GM12864 (cell line): ENCODE measurements around the gene IL11RA.

Experiments
- DNase-seq: peaks from one replicate; pipeline ENCODE4 v3.0.0-alpha.2; 2011; ENCODE audit warnings: low read depth
- H3K4me3 ChIP-seq: 2 replicates; pipeline ENCODE4 v1.5.1; 2011; ENCODE audit warnings: mild to moderate bottlenecking, low read depth, low read length, control low read depth
- CTCF ChIP-seq: IDR thresholded peaks from 2 replicates; pipeline ENCODE4 v1.5.1; 2011; ENCODE audit warnings: low read depth, mild to moderate bottlenecking, moderate library complexity, low read length, control low read depth, inconsistent platforms; ENCODE audit errors: missing control alignments

IL11RA gene

GRCh38 chr9:34630402-34631154, 21.4 kb upstream of the IL11RA start:
- H3K4me3 ChIP-seq: no peak overlapping the region
- DNase-seq: no peak
- TF ChIP-seq CTCF: no peak

GRCh38 chr9:34633166-34633565, 18.8 kb upstream of the IL11RA start:
- H3K4me3 ChIP-seq: no peak overlapping the region
- no peak for DNase-seq
- TF ChIP-seq CTCF: no peak

- DNase-seq: no peak
- peak; percentile 90 for TF ChIP-seq CTCF
- H3K4me3 ChIP-seq: no peak overlapping the region
Measured at GRCh38 chr9:34633851-34634550, 18.0 kb upstream of the IL11RA start.

GRCh38 chr9:34634551-34635248, 17.3 kb upstream of the IL11RA start:
- TF ChIP-seq CTCF: no peak
- H3K4me3 ChIP-seq: no peak overlapping the region
- no peak for DNase-seq

GRCh38 chr9:34635556-34635955, 16.4 kb upstream of the IL11RA start:
- H3K4me3 ChIP-seq: no peak overlapping the region
- no peak for TF ChIP-seq CTCF
- no peak for DNase-seq

- no peak for TF ChIP-seq CTCF
- H3K4me3 ChIP-seq: peak overlapping the region; percentile 95
- DNase-seq: no peak
Measured at GRCh38 chr9:34636791-34637355, 15.1 kb upstream of the IL11RA start.
